NT2/D1 (cell line): Measurements from ENCODE around the gene TYK2.

Experiments
- SUZ12 ChIP-seq: IDR thresholded peaks from 2 replicates; pipeline ENCODE4 v1.6.1; 2011; ENCODE audit not compliant: insufficient read length, insufficient read depth; ENCODE audit errors: extremely low read depth
- ZNF274 ChIP-seq: IDR thresholded peaks from 2 replicates; pipeline ENCODE4 v1.6.1; 2011; ENCODE audit warnings: mild to moderate bottlenecking, low read depth, low read length

DNA sequence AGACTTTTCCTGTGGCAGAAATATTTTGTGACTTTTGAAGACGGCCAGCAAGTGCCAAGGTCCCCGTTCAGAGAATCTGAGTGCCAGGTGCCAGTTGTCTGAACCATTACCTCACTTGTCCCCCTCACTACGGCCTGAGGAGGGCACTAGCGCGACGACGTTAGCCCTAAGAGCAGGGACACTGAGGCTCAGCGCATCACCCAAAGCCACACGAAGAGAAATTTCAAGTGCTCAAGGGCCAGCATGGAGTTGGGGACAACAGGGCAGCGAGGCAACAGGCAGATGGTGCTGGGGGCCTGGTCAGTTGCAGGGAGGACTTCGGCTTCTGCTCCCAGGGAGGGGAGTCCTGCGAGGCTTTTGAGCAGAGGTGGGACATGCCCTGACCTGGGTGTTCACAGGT lies 9.5 kb upstream of the TYK2 start:
- TF ChIP-seq SUZ12: no peak
- no peak for TF ChIP-seq ZNF274
